B cell (primary cell): ENCODE measurements around the gene CEP85L. TPM values are rescaled to one million over a fixed set of nuclear protein-coding genes. Genes with fewer than 3 reads are reported as not detected.

Experiments used
- ATAC-seq: fragments of 200-7000 bp; cut with Tn5 transposase; one replicate; pipeline ENCODE4 v1.10.0; 2021; ENCODE audit warnings: low read depth, mild to moderate bottlenecking, moderate number of reproducible peaks, moderate library complexity
- CTCF ChIA-PET: fragments of 350-600 bp; sonication (Branson Sonifier 250); formaldehyde crosslinking; loops from one replicate; lab custom pipeline; 2021; ENCODE audit warnings: antibody characterized with exemption, inconsistent platforms; lab: Charles Lee
- POLR2A ChIA-PET: fragments of 350-600 bp; sonication (Branson Sonifier 250); formaldehyde crosslinking; loops from one replicate; lab custom pipeline; 2021; ENCODE audit warnings: antibody characterized with exemption; lab: Charles Lee
- DNase-seq: peaks from one replicate; pipeline ENCODE4 v3.0.0; 2013
- H2AFZ ChIP-seq: 2 replicates; pipeline ENCODE4 v1.6.1; 2012; ENCODE audit warnings: mild to moderate bottlenecking, low read depth, low read length; ENCODE audit not compliant: insufficient read depth, poor library complexity, severe bottlenecking
- H3K27ac ChIP-seq, 2 donors: 1 replicate in 1 of 2; 2 replicates in 1 of 2; pipeline ENCODE4 v1.5.1; 2012 to 2013; ENCODE audit warnings: low read length in 2 of 2, mild to moderate bottlenecking in 2 of 2, moderate library complexity in 1 of 2
- H3K27me3 ChIP-seq, 4 experiments: fragments of 200-600 bp in 1 of 4; sonication (generic) in 1 of 4; replicated peaks in 1 of 4; 1 replicate in 2 of 4; 2 replicates in 2 of 4; pipeline versions ENCODE4 v1.6.1 to v1.7.0; 2013 to 2016; ENCODE audit warnings: low read length in 3 of 4, mild to moderate bottlenecking in 2 of 4, mixed read lengths in 1 of 4, moderate library complexity in 1 of 4; ENCODE audit not compliant: insufficient read depth in 4 of 4, control insufficient read depth in 3 of 4; ENCODE audit errors: control extremely low read depth in 1 of 4
- H3K36me3 ChIP-seq, 2 experiments: replicated peaks in 1 of 2; 1 replicate in 1 of 2; 2 replicates in 1 of 2; pipeline versions ENCODE4 v1.6.1 to v1.7.1; 2013; ENCODE audit warnings: low read length in 1 of 2; ENCODE audit not compliant: insufficient read depth in 2 of 2, control insufficient read depth in 1 of 2; ENCODE audit errors: control extremely low read depth in 1 of 2, extremely low read depth in 1 of 2
- H3K4me1 ChIP-seq, 2 donors: fragments of 200-600 bp in 1 of 2; sonication (generic) in 1 of 2; 1 replicate in 1 of 2; 2 replicates in 1 of 2; pipeline versions ENCODE4 v1.5.1 to v1.6.1; 2013 to 2017; ENCODE audit warnings: low read length in 2 of 2; ENCODE audit not compliant: control insufficient read depth in 2 of 2, insufficient read depth in 2 of 2
- H3K4me2 ChIP-seq: replicated peaks from 2 replicates; pipeline ENCODE3; 2012; ENCODE audit warnings: mild to moderate bottlenecking, low read depth, low read length; ENCODE audit not compliant: poor library complexity, severe bottlenecking
- H3K4me3 ChIP-seq, 5 experiments: fragments of 200-600 bp in 1 of 5; sonication (generic) in 1 of 5; 1 replicate in 3 of 5; 2 replicates in 2 of 5; pipeline versions ENCODE4 v1.5.1 to v1.7.0; 2011 to 2016; ENCODE audit warnings: low read length in 4 of 5, mild to moderate bottlenecking in 4 of 5, low read depth in 2 of 5, control low read depth in 1 of 5, moderate library complexity in 1 of 5; ENCODE audit not compliant: insufficient read depth in 1 of 5; ENCODE audit errors: control extremely low read depth in 1 of 5, extremely low read depth in 1 of 5
- H3K79me2 ChIP-seq: fragments of 200-600 bp; sonication (generic); one replicate; pipeline ENCODE4 v1.6.0; 2016; ENCODE audit warnings: low read length; ENCODE audit not compliant: control insufficient read depth, insufficient read depth
- H3K9ac ChIP-seq: fragments of 200-600 bp; sonication (generic); 2 replicates; pipeline ENCODE4 v1.6.1; 2017; ENCODE audit warnings: mild to moderate bottlenecking, low read length, moderate library complexity
- H3K9me3 ChIP-seq, 3 donors: one replicate each; pipeline versions ENCODE4 v1.6.1 to v1.7.1; 2013; ENCODE audit warnings: low read length in 2 of 3; ENCODE audit not compliant: control insufficient read depth in 2 of 3, insufficient read depth in 1 of 3; ENCODE audit errors: control extremely low read depth in 1 of 3
- H4K20me1 ChIP-seq: 2 replicates; pipeline ENCODE4 v1.6.0; 2012; ENCODE audit warnings: mild to moderate bottlenecking, low read length; ENCODE audit not compliant: insufficient read depth, control insufficient read depth, poor library complexity, severe bottlenecking
- H3K27ac Mint-ChIP-seq: one replicate; pipeline ENCODE4 v1.8.0; 2021; ENCODE audit warnings: mixed read lengths
- H3K27me3 Mint-ChIP-seq: one replicate; pipeline ENCODE4 v1.8.0; 2021; ENCODE audit warnings: mixed read lengths
- H3K4me1 Mint-ChIP-seq: one replicate; pipeline ENCODE4 v1.8.0; 2021; ENCODE audit warnings: mixed read lengths
- H3K4me3 Mint-ChIP-seq: one replicate; pipeline ENCODE4 v1.8.0; 2021; ENCODE audit warnings: mixed read lengths
- H3K9me3 Mint-ChIP-seq: one replicate; pipeline ENCODE4 v1.8.0; 2022; ENCODE audit warnings: mixed read lengths; ENCODE audit not compliant: insufficient read depth
- CTCF ChIP-seq: fragments of 200-600 bp; IDR thresholded peaks from one replicate; pipeline ENCODE4 v1.8.0; 2022; ENCODE audit warnings: antibody characterized with exemption, mild to moderate bottlenecking
- EZH2 ChIP-seq: IDR thresholded peaks from 2 replicates; pipeline ENCODE4 v1.6.1; 2012; ENCODE audit warnings: borderline replicate concordance, low read depth, mild to moderate bottlenecking, moderate library complexity, low read length; ENCODE audit not compliant: insufficient read depth, poor library complexity, severe bottlenecking
- WGBS: methylation state at CpG from one replicate; pipeline ENCODE4 v1.1.5; 2013; ENCODE audit warnings: missing lambda C conversion rate; ENCODE audit not compliant: insufficient coverage; 5-methylcytosine and 5-hydroxymethylcytosine counted together
- intact Hi-C: fragments of 100-400 bp; cut with micrococcal nuclease; formaldehyde crosslinking; loops from one replicate; pipeline ENCODE4 v1.10.0; 2022
- polyA plus RNA-seq: library from polyadenylated mRNA; depleted of rRNA; stranded (reverse); fragments of >200 nt; gene quantifications from 2 replicates; pipeline ENCODE4 v1.2.3, GENCODE V29; 2012
- total RNA-seq, 2 donors: library from RNA; stranded (reverse); fragments of 120-200 nt in 1 of 2; gene quantifications; 1 replicate in 1 of 2; 2 replicates in 1 of 2; pipeline versions ENCODE4 v1.2.3 to v1.2.4, GENCODE V29; 2013 to 2022

CEP85L gene
- total and polyA plus RNA-seq, 2 donors (not counting 1 experiment from before 2014, with no cell fraction given) = 7.6 to 32.1 TPM

- peaks cover 0 to 3% (median 3%) of the 10 kb centered on the region in 3 donors for H3K9me3 ChIP-seq
- H3K9me3 Mint-ChIP-seq = no peaks in the 10 kb centered on the region
- no peaks in the 10 kb centered on the region for H3K27me3 ChIP-seq
- no peak for TF ChIP-seq CTCF
- no peak for TF ChIP-seq EZH2
- H2AFZ ChIP-seq = no peak overlapping the region
- DNase-seq (no peak), ATAC-seq (no peak)
- H3K27ac Mint-ChIP-seq = no peak overlapping the region
- H3K27me3 Mint-ChIP-seq = no peaks in the 10 kb centered on the region
- CTCF ChIA-PET = interaction anchor here (0.7 kb wide), 2 partner anchors 29 to 170 kb away, joined by 3 to 4 read pairs; no protein-coding TSS in a partner anchor
- peaks cover 2 to 22% of the 10 kb centered on the region in 2 experiments for H3K36me3 ChIP-seq
- no peak overlapping the region for H3K27ac ChIP-seq
- intact Hi-C loops = no loop called here
- no peak overlapping the region for H3K4me2 ChIP-seq
- no peak overlapping the region for H3K4me3 Mint-ChIP-seq
- H3K4me1 ChIP-seq = no peaks in the 10 kb centered on the region
- 100% methylated on average over 1 of the region's 4 CpGs for whole genome bisulfite sequencing
- H3K4me1 Mint-ChIP-seq = peaks cover 7% of the 10 kb centered on the region
- no peak overlapping the region for H3K9ac ChIP-seq
- no peak overlapping the region for H3K4me3 ChIP-seq
- peaks cover 2% of the 10 kb centered on the region for H3K79me2 ChIP-seq
- POLR2A ChIA-PET = no interaction called here
- H4K20me1 ChIP-seq = peaks cover 4% of the 10 kb centered on the region
Observed at GRCh38 chr6:118522422-118522821, 129.0 kb downstream of the CEP85L start.

- no peak overlapping the region for H3K4me3 ChIP-seq
- intact Hi-C loops = no loop called here
- no peaks in the 10 kb centered on the region for H3K9me3 Mint-ChIP-seq
- no peaks in the 10 kb centered on the region for H3K27me3 ChIP-seq
- no peaks in the 10 kb centered on the region for H4K20me1 ChIP-seq
- H3K27ac Mint-ChIP-seq = no peak overlapping the region
- peaks cover 10% of the 10 kb centered on the region for H3K4me1 Mint-ChIP-seq
- 100% methylated on average over 1 of the region's 3 CpGs for WGBS
- H3K9ac ChIP-seq = no peak overlapping the region
- H3K27me3 Mint-ChIP-seq = no peaks in the 10 kb centered on the region
- peaks cover 3 to 6% of the 10 kb centered on the region in 2 experiments for H3K36me3 ChIP-seq
- no peaks in the 10 kb centered on the region for H3K4me1 ChIP-seq
- H3K79me2 ChIP-seq = no peaks in the 10 kb centered on the region
- DNase-seq = no peak
- ChIA-PET CTCF (interaction anchor here (0.6 kb wide), 1 partner anchor 195 kb away, joined by 3 read pairs; no protein-coding TSS in a partner anchor), POLR2A (no interaction called here)
- no peaks in the 10 kb centered on the region for H3K9me3 ChIP-seq
- no peak for TF ChIP-seq CTCF
- no peak for TF ChIP-seq EZH2
- no peak overlapping the region for H3K27ac ChIP-seq
- no peak overlapping the region for H3K4me2 ChIP-seq
- no peak overlapping the region for H3K4me3 Mint-ChIP-seq
- ATAC-seq = no peak
- H2AFZ ChIP-seq = no peak overlapping the region
Observed at GRCh38 chr6:118514689-118515088, 136.7 kb downstream of the CEP85L start.
